NCI-H1417 treated with DMSO at 0.1 percent for 48 hours (cell line): ENCODE measurements around the gene ZBTB21.
"Not testable (repeated sequence)": the region's sequence is repeated elsewhere in the genome, so short reads cannot be mapped to it uniquely, and the experiment has no call there.

Experiments used
- DNase-seq: peaks from one replicate; lab custom pipeline; 2025; lab: John Stamatoyannopoulos, UW

ZBTB21 gene

GRCh38 chr21:41966872-41967621, 43.1 kb downstream of the ZBTB21 start:
- DNase-seq: no peak

DNA sequence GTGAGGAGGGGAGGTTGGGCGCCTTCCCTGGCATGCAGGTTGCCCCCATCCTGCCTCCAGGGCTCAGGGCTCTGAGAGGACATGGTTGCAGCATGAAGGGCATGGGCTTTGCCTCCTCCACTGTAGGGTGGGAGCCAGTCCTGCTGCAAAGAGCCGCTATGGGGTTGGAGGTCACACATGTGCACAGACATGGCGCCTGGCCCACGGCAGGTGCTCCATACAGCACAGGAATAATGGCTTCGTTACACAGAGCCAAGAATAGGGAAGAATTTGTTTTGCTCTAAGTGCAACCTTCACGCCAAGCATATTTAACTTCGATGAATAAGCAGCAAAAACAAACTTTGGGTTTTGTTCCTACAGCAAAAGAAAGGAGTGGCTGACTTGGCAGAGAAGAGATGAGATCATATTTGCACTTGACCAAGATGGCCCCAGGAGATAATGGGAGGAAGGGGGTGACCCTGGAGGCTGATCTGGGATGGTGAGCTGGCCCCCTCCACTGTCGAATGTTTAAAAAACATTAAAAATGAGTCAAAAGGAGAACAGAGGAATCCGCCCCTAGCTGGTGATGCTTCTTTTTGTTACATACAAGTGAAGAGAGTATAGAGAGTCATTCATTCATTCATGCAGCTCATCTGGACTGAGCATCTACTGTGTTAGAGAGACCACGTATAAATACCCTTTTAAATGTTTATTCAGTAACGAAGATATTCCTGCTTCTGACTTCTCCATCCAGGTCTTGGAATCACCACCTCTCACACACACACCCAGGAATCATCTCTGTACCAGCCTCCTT, 43.9 kb downstream of the ZBTB21 start:
- no peak for DNase-seq

DNA sequence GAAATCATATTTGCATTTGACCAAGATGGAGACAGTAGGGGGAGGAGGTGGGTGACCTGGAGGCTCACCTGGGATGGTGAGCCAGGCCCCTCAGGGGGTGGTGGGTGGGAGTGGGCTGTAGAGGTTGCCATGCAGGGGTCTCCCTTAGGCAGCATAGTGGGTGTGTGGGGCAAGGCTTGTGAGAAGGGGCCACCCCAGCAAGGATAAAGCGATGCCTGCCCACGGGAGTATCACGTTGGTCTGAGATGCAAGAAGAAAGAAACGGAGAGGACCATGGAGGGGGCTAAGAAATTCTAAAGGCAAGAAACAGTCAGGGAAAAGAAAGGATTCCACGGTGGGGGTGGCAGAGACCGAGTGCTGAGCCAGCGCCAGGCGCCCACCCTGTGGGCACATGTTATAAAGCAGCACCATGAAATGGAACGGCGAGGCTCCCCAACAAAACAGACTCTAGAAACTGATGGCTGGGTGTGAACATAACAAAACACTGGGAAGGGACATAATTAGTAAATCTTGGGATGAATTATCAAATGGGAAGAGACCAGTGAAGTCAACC, 44.6 kb downstream of the ZBTB21 start:
- DNase-seq: no peak

GRCh38 chr21:41965045-41965444, 45.1 kb downstream of the ZBTB21 start:
- no peak for DNase-seq

DNA sequence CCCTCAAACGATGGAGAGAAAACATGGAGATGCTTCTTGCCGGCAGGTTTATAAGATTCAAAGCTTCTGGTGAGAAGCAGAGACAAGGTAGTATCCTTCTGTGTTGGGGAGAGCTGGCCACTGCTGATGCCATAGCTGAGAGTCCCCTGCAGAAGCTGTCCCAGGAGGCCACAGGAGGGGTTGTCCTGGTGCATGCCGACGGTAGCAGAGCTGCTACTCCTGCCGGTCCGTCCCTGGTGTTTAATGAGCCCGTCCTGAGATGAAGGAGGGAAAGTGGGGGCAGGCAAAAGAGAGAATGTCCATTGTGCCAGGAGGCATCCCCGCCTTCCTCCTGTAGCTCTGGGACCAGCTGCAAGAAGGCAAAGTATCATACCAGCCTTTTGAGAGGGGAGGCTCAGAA, 46.0 kb downstream of the ZBTB21 start:
- no peak for DNase-seq

DNA sequence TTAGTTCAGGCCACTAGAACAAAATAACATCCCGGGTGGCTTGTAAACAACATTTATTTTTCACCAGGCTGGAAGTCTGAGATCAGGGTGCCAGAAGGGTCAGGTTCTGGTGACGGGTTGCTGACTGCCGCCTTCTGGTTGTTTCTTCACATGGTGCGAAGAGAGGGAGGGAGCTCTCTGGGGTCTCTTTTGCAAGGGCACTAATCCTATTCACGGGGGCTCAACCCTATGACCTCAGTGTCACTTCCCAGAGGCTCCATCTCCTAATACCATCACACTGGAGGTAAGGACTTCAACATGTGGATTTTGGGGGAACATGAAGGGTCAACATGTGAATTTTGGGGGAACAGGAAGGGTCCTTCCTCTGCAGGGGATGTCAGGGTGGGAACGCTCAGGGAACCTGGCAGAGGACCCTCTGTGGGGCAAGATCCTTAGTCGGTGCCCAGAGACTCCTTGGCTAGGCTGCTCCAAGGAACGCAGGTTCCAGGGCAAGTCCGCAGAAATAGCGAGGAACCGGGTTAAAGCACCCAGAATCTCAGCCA, 47.7 kb downstream of the ZBTB21 start:
- DNase-seq: no peak

GRCh38 chr21:41961753-41962152, 48.4 kb downstream of the ZBTB21 start:
- no peak for DNase-seq

DNA sequence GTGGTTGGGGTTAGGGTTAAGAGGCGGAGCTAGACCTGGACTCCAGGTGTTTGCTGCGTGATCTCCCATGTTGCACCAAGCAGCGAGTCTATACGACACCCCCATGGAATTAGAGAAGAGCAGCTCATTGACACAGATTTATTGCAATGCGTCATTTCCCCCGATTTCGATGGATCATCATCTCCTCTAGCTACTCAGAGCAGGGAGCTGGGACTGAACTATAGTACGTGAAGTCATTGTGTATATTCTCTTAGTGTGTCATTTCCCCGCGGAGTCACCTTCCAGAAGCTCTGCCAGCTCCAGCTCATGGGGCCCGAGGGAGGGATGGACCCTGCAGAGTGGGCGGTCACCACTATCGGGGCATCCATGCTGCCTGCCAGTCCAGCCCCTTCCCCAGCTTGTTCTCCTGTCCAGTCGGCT, 48.9 kb downstream of the ZBTB21 start:
- no peak for DNase-seq

- no peak for DNase-seq
Measured at GRCh38 chr21:41960386-41960785, 49.8 kb downstream of the ZBTB21 start.

DNA sequence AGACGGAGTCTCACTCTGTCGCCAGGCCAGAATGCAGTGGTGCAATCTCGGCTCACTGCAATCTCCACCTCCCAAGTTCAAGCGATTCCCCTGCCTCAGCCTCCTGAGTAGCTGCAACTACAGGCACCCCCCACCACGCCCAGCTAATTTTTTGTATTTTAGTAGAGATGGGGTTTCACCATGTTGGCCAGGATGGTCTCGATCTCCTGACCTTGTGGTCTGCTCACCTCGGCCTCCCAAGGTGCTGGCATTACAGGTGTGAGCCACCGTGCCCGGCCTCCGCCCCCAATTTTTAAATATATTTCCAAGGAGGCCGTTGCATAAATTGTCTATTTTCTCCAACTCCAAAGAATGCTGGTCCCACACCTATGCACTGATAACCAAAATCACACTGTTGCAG, 50.5 kb downstream of the ZBTB21 start:
- not testable (repeated sequence) for DNase-seq

- no peak for DNase-seq
Measured at GRCh38 chr21:41958886-41959563, 51.1 kb downstream of the ZBTB21 start.

DNA sequence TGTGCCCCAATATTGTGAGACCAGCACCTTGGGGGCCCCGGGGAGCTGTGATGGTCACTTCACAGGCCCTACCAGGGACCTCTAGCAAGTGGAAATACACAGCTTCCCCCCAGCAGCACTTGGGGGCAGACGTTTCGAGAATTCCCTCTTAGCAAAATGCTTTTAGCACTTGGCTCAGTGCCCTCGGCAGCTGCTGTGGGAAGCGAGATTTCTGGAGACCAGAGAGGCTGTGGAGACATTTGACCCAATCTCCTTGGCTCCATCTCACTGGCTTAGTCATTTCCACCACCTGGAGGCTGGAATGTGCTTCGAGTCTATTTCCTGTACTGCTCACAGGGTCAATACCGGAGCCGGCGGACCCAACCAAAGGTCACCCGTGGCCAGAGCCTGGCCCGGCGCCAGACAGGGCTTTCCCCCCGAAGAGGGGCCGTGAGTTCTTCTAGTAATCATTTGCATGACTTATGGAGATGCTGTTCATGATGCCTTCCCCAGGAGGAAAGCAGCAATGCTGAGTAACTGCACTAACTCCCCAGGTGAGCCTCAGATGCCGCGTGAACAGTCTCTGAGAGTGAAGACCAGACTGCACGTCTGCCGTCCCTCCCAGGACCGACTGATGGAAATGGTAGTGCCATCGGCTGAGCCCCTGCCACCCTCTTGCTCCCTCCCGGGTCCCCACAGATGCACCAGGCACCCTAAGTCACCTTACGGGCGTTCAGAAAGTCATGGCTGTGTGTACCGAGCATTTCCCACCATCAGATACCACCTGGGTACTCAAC, 52.0 kb downstream of the ZBTB21 start:
- DNase-seq: no peak

DNA sequence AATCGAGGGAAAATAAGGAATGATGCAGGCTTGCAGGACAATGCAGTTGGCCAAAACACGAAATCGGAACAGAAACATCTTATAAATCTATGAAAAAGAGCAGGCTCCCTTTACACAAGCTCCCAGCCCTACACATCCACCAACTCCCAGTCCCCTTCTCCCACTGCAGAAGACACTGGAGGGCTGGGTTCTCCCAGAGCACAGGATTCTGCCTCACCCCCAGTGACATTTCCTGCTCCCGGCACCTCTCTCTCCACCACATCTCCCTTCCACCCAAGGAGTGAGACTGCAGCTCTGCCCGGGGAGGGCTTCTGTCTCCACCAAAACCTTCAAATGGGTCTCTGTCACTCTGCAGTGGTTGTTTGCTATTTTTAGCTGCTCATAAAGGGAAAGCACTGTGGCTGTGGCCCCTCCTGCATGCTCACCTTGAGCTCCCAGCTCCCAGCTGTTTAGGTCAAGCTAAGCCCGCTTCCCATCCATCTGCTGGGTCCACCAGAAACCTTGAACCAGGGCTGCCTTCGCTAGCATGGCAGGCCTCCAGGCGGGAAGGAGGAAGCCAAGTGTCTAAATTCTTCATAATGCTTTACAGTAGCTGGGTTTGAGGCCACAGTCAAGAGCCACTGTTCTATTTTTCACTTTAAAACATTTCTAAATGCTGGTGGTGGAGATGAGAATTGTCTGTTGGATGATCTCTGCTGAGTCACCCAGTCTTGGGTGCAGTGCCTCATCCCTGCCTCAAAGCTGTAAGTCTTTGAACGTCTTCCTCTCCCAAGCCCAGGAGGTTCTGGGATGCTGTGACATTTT, 53.0 kb downstream of the ZBTB21 start:
- no peak for DNase-seq

- no peak for DNase-seq
Measured at GRCh38 chr21:41955516-41955915, 54.6 kb downstream of the ZBTB21 start.

- DNase-seq: no peak
Measured at GRCh38 chr21:41954654-41955499, 55.3 kb downstream of the ZBTB21 start.

DNA sequence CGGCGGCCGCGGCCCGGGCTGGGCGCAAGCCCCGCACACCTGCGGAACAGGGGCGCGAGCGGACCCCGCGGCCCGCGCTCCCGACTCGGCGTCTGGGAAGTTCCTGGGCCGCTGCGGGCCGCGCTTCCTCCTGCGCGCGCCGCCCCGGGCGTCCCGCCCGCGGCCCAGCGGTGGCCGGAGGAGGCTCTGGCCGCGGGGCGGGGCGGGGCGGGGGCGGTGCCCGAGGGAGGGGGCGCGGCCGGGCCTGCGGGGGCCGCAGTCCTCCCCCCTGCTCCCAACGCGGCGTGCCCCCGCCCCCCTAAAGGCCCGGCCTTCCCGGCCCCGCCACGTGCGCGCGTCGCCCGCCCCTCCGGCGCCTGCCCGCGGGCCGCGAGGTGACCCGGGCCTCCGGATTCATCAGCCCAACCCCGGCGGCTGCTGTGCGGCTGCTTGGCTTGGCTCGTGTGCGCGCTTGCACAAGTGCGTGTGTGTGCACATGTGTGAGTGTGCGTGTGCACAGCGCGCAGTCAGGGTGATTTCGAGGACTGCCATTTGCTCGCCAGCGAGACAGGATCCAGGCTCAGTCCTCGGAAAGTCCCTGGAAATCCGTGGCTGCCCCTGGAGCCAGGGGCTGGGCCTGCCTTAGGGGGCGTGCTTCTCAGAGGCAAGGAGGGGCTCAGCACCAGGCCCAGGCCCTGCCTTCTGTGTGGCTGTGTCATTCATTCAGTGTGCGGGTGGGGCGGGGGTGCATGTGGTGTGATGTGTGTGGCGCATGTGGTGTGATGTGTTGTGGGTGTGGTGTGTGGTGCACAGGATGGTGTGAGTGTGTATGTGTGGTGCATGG, 56.1 kb downstream of the ZBTB21 start, which contains the start of gene C2CD2:
Gene C2CD2 (minus strand): TSS at position 188 of the 823 bp plus-strand sequence. CDS start 370 bp downstream, outside the sequence.
- DNase-seq: no peak

GRCh38 chr21:41953249-41953830, 56.8 kb downstream of the ZBTB21 start:
- no peak for DNase-seq

- no peak for DNase-seq
Measured at GRCh38 chr21:41952568-41953248, 57.5 kb downstream of the ZBTB21 start.
